ENCODE results near the gene HYPK. TPM values are rescaled to one million over a fixed set of nuclear protein-coding genes. Genes with fewer than 3 reads are reported as not detected.
A peak's percentile ranks its signal among the peaks of the same experiment; 100 is the strongest.
"Not testable (repeated sequence)": the region's sequence is repeated elsewhere in the genome, so short reads cannot be mapped to it uniquely, and the experiment has no call there.

Gene HYPK
- total and polyA plus RNA-seq, 12 donors: 3.7 to 31.5 (median 20.3) TPM

- Histone ChIP-seq H3K9me3 (replicated peaks in 1 of 3) (no peaks in the 10 kb centered on the region), H3K27ac (no peak overlapping the region), H3K4me3 (peak overlapping the region in 1 of 4 donors; percentile 47), H3K27me3 (no peaks in the 10 kb centered on the region), H3K4me1 (replicated peaks in 1 of 2) (peaks cover 9 to 44% of the 10 kb centered on the region in 2 donors), H3K36me3 (replicated peaks in 1 of 2) (no peaks in the 10 kb centered on the region)
- intact Hi-C loops (cut with DNase I): no loop called here
- no peak for TF ChIP-seq POLR2A (IDR thresholded peaks at IDR 0.05)
- no peak for TF ChIP-seq CTCF (IDR thresholded peaks at IDR 0.05)
- no peak for DNase-seq
- WGBS, 4 donors: 93 to 98% (median 94%) methylated on average over 11 of the region's 11 CpGs
These were observed 25.7 kb downstream of the HYPK start for GRCh38 chr15:43826029-43826507.

GRCh38 chr15:43826508-43827341, 26.3 kb downstream of the HYPK start, which contains the start of gene WDR76:
TSS of gene WDR76 (plus strand) at chr15:43827002. CDS start at chr15:43827033, 31 bp downstream.
- Histone ChIP-seq H3K9me3 (replicated peaks in 1 of 3) (no peaks in the 10 kb centered on the region), H3K4me1 (replicated peaks in 1 of 2) (peaks cover 9 to 40% of the 10 kb centered on the region in 2 donors), H3K36me3 (replicated peaks in 1 of 2) (no peaks in the 10 kb centered on the region), H3K27ac (peak within 1 kb of the TSS in 2 of 5 donors; percentile 50 to 55), H3K4me3 (peak within 1 kb of the TSS in 1 of 4 donors; percentile 47), H3K27me3 (no peaks in the 10 kb centered on the region)
- peak; percentile 51 to 85 (median 74) for DNase-seq
- TF ChIP-seq POLR2A (IDR thresholded peaks at IDR 0.05) (no peak), CTCF (IDR thresholded peaks at IDR 0.05) (no peak)
- intact Hi-C loops (cut with DNase I): no loop called here
- 6 to 13% (median 9%) methylated on average over 14 to 48 of the region's 48 CpGs for WGBS, 4 donors

- Histone ChIP-seq H3K27ac (no peak overlapping the region), H3K9me3 (replicated peaks in 1 of 3) (no peaks in the 10 kb centered on the region), H3K27me3 (no peaks in the 10 kb centered on the region), H3K4me1 (replicated peaks in 1 of 2) (peaks cover 7 to 26% of the 10 kb centered on the region in 2 donors), H3K4me3 (no peak overlapping the region), H3K36me3 (replicated peaks in 1 of 2) (no peaks in the 10 kb centered on the region)
- TF ChIP-seq POLR2A (IDR thresholded peaks at IDR 0.05) (no peak), CTCF (IDR thresholded peaks at IDR 0.05) (no peak)
- 70 to 75% (median 73%) methylated on average over 6 of the region's 6 CpGs for WGBS, 4 donors
- intact Hi-C loops (cut with DNase I): no loop called here
- no peak for DNase-seq
These were observed 27.8 kb downstream of the HYPK start for GRCh38 chr15:43828061-43828657.

GRCh38 chr15:43829951-43830540, 29.6 kb downstream of the HYPK start:
- H3K4me3 ChIP-seq; DNase-seq; H3K36me3 ChIP-seq (replicated peaks in 1 of 2); H3K9me3 ChIP-seq (replicated peaks in 1 of 3); intact Hi-C loops (cut with DNase I); H3K27me3 ChIP-seq; H3K27ac ChIP-seq: not testable (repeated sequence)
- 96 to 99% (median 98%) methylated on average over 7 to 9 of the region's 9 CpGs for WGBS, 4 donors
- peaks cover 0 to 13% of the 10 kb centered on the region in 2 donors for H3K4me1 ChIP-seq (replicated peaks in 1 of 2)

GRCh38 chr15:43830691-43831275, 30.4 kb downstream of the HYPK start:
- DNase-seq; H3K4me3 ChIP-seq; intact Hi-C loops (cut with DNase I); H3K27ac ChIP-seq; H3K36me3 ChIP-seq (replicated peaks in 1 of 2); H3K27me3 ChIP-seq; H3K9me3 ChIP-seq (replicated peaks in 1 of 3): not testable (repeated sequence)
- H3K4me1 ChIP-seq (replicated peaks in 1 of 2): peaks cover 0 to 11% of the 10 kb centered on the region in 2 donors
- 95 to 98% (median 97%) methylated on average over 9 of the region's 9 CpGs for WGBS, 4 donors

- intact Hi-C loops (cut with DNase I); DNase-seq; H3K4me3 ChIP-seq; H3K4me1 ChIP-seq (replicated peaks in 1 of 2); H3K27me3 ChIP-seq; H3K36me3 ChIP-seq (replicated peaks in 1 of 2); H3K9me3 ChIP-seq (replicated peaks in 1 of 3); H3K27ac ChIP-seq: not testable (repeated sequence)
- WGBS, 4 donors: 92 to 97% (median 95%) methylated on average over 14 of the region's 14 CpGs
These were observed 31.2 kb downstream of the HYPK start for GRCh38 chr15:43831519-43832052.

- DNase-seq; H3K4me1 ChIP-seq (replicated peaks in 1 of 2); intact Hi-C loops (cut with DNase I); H3K36me3 ChIP-seq (replicated peaks in 1 of 2); H3K27ac ChIP-seq; H3K9me3 ChIP-seq (replicated peaks in 1 of 3); H3K4me3 ChIP-seq; H3K27me3 ChIP-seq: not testable (repeated sequence)
- WGBS, 4 donors: 83 to 95% (median 92%) methylated on average over 6 of the region's 6 CpGs
These were observed 32.1 kb downstream of the HYPK start for GRCh38 chr15:43832485-43832884.

Data from adrenal gland (tissue), 12 donors.